HG03175 (cell line): ENCODE data around the gene NIT1.

Experiments used
- ATAC-seq: cut with Tn5 transposase; IDR thresholded peaks from one replicate; pipeline ENCODE4 v1.9.1; 2021; ENCODE audit warnings: mild to moderate bottlenecking, moderate library complexity; ENCODE audit not compliant: unreplicated experiment

The NIT1 gene

GRCh38 chr1:161140755-161141400 lies 23.0 kb downstream of the NIT1 start:
- ATAC-seq: no peak

GRCh38 chr1:161145832-161146231 lies 27.9 kb downstream of the NIT1 start:
- ATAC-seq: no peak

GRCh38 chr1:161153176-161153575 lies 35.3 kb downstream of the NIT1 start:
- ATAC-seq: no peak

GRCh38 chr1:161153682-161154337 lies 35.9 kb downstream of the NIT1 start, which contains the start of gene UFC1:
Gene UFC1 (plus strand): TSS chr1:161153978. CDS start chr1:161153998, 20 bp downstream.
- ATAC-seq: peak; percentile 91

GRCh38 chr1:161157867-161158266 lies 40.0 kb downstream of the NIT1 start:
- ATAC-seq: no peak

- ATAC-seq: no peak
Observed at GRCh38 chr1:161158316-161159010, 40.6 kb downstream of the NIT1 start.

- peak; percentile 80 for ATAC-seq
Observed at GRCh38 chr1:161159087-161159912, 41.4 kb downstream of the NIT1 start, which contains the start of gene USP21. Gene USP21 (plus strand): TSS chr1:161159500. CDS start chr1:161160641, 1,141 bp downstream.

- no peak for ATAC-seq
Observed at GRCh38 chr1:161159913-161160243, 42.0 kb downstream of the NIT1 start.

- no peak for ATAC-seq
Observed at GRCh38 chr1:161160671-161161145, 42.8 kb downstream of the NIT1 start.

- ATAC-seq: no peak
Observed at GRCh38 chr1:161161652-161162051, 43.7 kb downstream of the NIT1 start.

GRCh38 chr1:161162052-161162451 lies 44.1 kb downstream of the NIT1 start:
- ATAC-seq: no peak

GRCh38 chr1:161162806-161163205 lies 44.9 kb downstream of the NIT1 start:
- no peak for ATAC-seq

GRCh38 chr1:161163793-161164192 lies 45.9 kb downstream of the NIT1 start:
- no peak for ATAC-seq

- ATAC-seq: no peak
Observed at GRCh38 chr1:161164901-161165610, 47.2 kb downstream of the NIT1 start.

GRCh38 chr1:161165742-161166668 lies 48.1 kb downstream of the NIT1 start, which contains the start of gene PPOX:
Gene PPOX (plus strand): TSS chr1:161166426. CDS start chr1:161166848, 422 bp downstream.
- peak; percentile 94 for ATAC-seq

- ATAC-seq: peak; percentile 2
Observed at GRCh38 chr1:161166669-161167548, 49.0 kb downstream of the NIT1 start.

- no peak for ATAC-seq
Observed at GRCh38 chr1:161168906-161169305, 51.0 kb downstream of the NIT1 start.
